Mesenchymal stem cell (in vitro differentiated cells and primary cell): ENCODE results near the gene VWA3B.

Experiments used
- DNase-seq: peaks from one replicate; pipeline ENCODE4 v3.0.0-alpha.2; 2013
- H2AFZ ChIP-seq: one replicate; pipeline ENCODE4 v1.6.1; 2013; ENCODE audit warnings: low read depth, mild to moderate bottlenecking, control low read depth, inconsistent platforms, low read length, moderate library complexity
- H2AK5ac ChIP-seq: 2 replicates; pipeline ENCODE4 v1.6.1; 2013; ENCODE audit warnings: low read length, moderate library complexity, mild to moderate bottlenecking, inconsistent platforms; ENCODE audit not compliant: severe bottlenecking
- H2BK120ac ChIP-seq: one replicate; pipeline ENCODE4 v1.6.1; 2013; ENCODE audit warnings: low read depth, mild to moderate bottlenecking, inconsistent platforms, low read length, moderate library complexity
- H2BK12ac ChIP-seq, 2 experiments: one replicate each; pipeline ENCODE4 v1.6.1; 2013; ENCODE audit warnings: inconsistent platforms in 2 of 2, low read length in 2 of 2, mild to moderate bottlenecking in 2 of 2, moderate library complexity in 2 of 2, control low read depth in 1 of 2
- H2BK15ac ChIP-seq: one replicate; pipeline ENCODE4 v1.6.1; 2013; ENCODE audit warnings: mild to moderate bottlenecking, low read depth, inconsistent platforms; ENCODE audit not compliant: poor library complexity, severe bottlenecking
- H2BK5ac ChIP-seq: 2 replicates; pipeline ENCODE4 v1.6.1; 2013; ENCODE audit warnings: low read depth, mild to moderate bottlenecking, low read length, control low read depth, inconsistent platforms; ENCODE audit not compliant: poor library complexity, severe bottlenecking
- H3K14ac ChIP-seq, 2 experiments: one replicate each; pipeline ENCODE4 v1.6.1; 2013; ENCODE audit warnings: inconsistent platforms in 2 of 2, low read length in 2 of 2, control low read depth in 1 of 2, mild to moderate bottlenecking in 1 of 2, moderate library complexity in 1 of 2
- H3K18ac ChIP-seq, 2 experiments: one replicate each; pipeline ENCODE4 v1.6.1; 2013; ENCODE audit warnings: inconsistent platforms in 2 of 2, low read length in 2 of 2, control low read depth in 1 of 2, low read depth in 1 of 2, mild to moderate bottlenecking in 1 of 2
- H3K23ac ChIP-seq, 2 experiments: one replicate each; pipeline ENCODE4 v1.6.1; 2013; ENCODE audit warnings: inconsistent platforms in 2 of 2, low read length in 2 of 2, mild to moderate bottlenecking in 2 of 2, moderate library complexity in 2 of 2, control low read depth in 1 of 2
- H3K27ac ChIP-seq: 2 replicates; pipeline ENCODE4 v1.5.1; 2013; ENCODE audit warnings: mild to moderate bottlenecking, moderate library complexity, low read length, control low read depth, inconsistent platforms; ENCODE audit not compliant: poor library complexity, severe bottlenecking
- H3K27me3 ChIP-seq, 2 experiments: 2 replicates each; pipeline versions ENCODE4 v1.6.1 to v1.7.0; 2013; ENCODE audit warnings: low read length in 2 of 2, mild to moderate bottlenecking in 2 of 2, moderate library complexity in 2 of 2, control low read depth in 1 of 2, inconsistent platforms in 1 of 2; ENCODE audit not compliant: control insufficient read depth in 1 of 2, insufficient read depth in 1 of 2
- H3K36me3 ChIP-seq, 2 experiments: 2 replicates each; pipeline versions ENCODE4 v1.6.1 to v1.7.0; 2013; ENCODE audit warnings: low read length in 2 of 2, control low read depth in 1 of 2, inconsistent platforms in 1 of 2, low read depth in 1 of 2, mild to moderate bottlenecking in 1 of 2; ENCODE audit not compliant: insufficient read depth in 2 of 2, control insufficient read depth in 1 of 2
- H3K4ac ChIP-seq, 2 experiments: one replicate each; pipeline ENCODE4 v1.6.1; 2013; ENCODE audit warnings: inconsistent platforms in 2 of 2, low read length in 2 of 2, mild to moderate bottlenecking in 2 of 2, moderate library complexity in 2 of 2, control low read depth in 1 of 2, low read depth in 1 of 2
- H3K4me1 ChIP-seq: 2 replicates; pipeline ENCODE4 v1.6.1; 2013; ENCODE audit warnings: low read depth, low read length, control low read depth; ENCODE audit not compliant: control insufficient read depth, insufficient read depth
- H3K4me2 ChIP-seq: 2 replicates; pipeline ENCODE4 v1.6.1; 2013; ENCODE audit warnings: low read length, mild to moderate bottlenecking, inconsistent platforms; ENCODE audit not compliant: poor library complexity, severe bottlenecking
- H3K4me3 ChIP-seq, 2 experiments: 2 replicates each; pipeline versions ENCODE4 v1.5.1 to v1.7.0; 2013; ENCODE audit warnings: low read length in 2 of 2, mild to moderate bottlenecking in 2 of 2, control low read depth in 1 of 2, low read depth in 1 of 2; ENCODE audit not compliant: insufficient read depth in 1 of 2
- H3K79me1 ChIP-seq: replicated peaks from 2 replicates; pipeline ENCODE4 v1.6.1; 2013; ENCODE audit warnings: mild to moderate bottlenecking, control low read depth, low read length, inconsistent platforms; ENCODE audit not compliant: poor library complexity, severe bottlenecking
- H3K9ac ChIP-seq: 2 replicates; pipeline ENCODE4 v1.7.0; 2013; ENCODE audit warnings: mild to moderate bottlenecking, low read length, moderate library complexity
- H3K9me3 ChIP-seq: 2 replicates; pipeline ENCODE4 v1.7.0; 2013; ENCODE audit warnings: mild to moderate bottlenecking, low read length; ENCODE audit not compliant: control insufficient read depth
- H4K8ac ChIP-seq: one replicate; pipeline ENCODE4 v1.6.1; 2013; ENCODE audit warnings: inconsistent platforms, mild to moderate bottlenecking, low read length, moderate library complexity
- H4K91ac ChIP-seq: one replicate; pipeline ENCODE4 v1.6.1; 2013; ENCODE audit warnings: mild to moderate bottlenecking, low read length, inconsistent platforms
- WGBS: methylation state at CpG from one replicate; pipeline ENCODE4 v1.1.7; 2013; ENCODE audit warnings: mixed read lengths; 5-methylcytosine and 5-hydroxymethylcytosine counted together

Gene VWA3B

GRCh38 chr2:98327776-98328175 is 240.8 kb downstream of the VWA3B start:
- 95% methylated on average over 4 of the region's 4 CpGs for WGBS
- H2BK5ac ChIP-seq: no peak overlapping the region

GRCh38 chr2:98329549-98329948 is 242.6 kb downstream of the VWA3B start:
- H2AK5ac ChIP-seq: no peak overlapping the region
- H2BK12ac ChIP-seq: no peak overlapping the region
- H3K27ac ChIP-seq: no peak overlapping the region
- H2BK15ac ChIP-seq: no peak overlapping the region
- peaks cover 5% of the 10 kb centered on the region for H3K9me3 ChIP-seq
- no peak overlapping the region for H4K8ac ChIP-seq
- H4K91ac ChIP-seq: no peak overlapping the region
- no peaks in the 10 kb centered on the region for H3K79me1 ChIP-seq
- H2BK120ac ChIP-seq: no peak overlapping the region
- no peak overlapping the region for H2BK5ac ChIP-seq
- H3K4ac ChIP-seq: no peak overlapping the region
- H3K18ac ChIP-seq: no peak overlapping the region
- WGBS: 79% methylated on average over 4 of the region's 4 CpGs
- H3K9ac ChIP-seq: no peak overlapping the region
- no peak overlapping the region for H3K23ac ChIP-seq
- no peak overlapping the region for H2AFZ ChIP-seq
- H3K36me3 ChIP-seq: no peaks in the 10 kb centered on the region
- H3K4me3 ChIP-seq: no peak overlapping the region
- no peak for DNase-seq
- no peak overlapping the region for H3K4me2 ChIP-seq
- H3K4me1 ChIP-seq: peaks cover 5% of the 10 kb centered on the region
- no peak overlapping the region for H3K14ac ChIP-seq
- H3K27me3 ChIP-seq: no peaks in the 10 kb centered on the region

More at GRCh38 chr2:98327776-98328175, 240.8 kb downstream of the VWA3B start:
- Histone ChIP-seq H3K9ac (no peak overlapping the region), H3K27me3 (no peaks in the 10 kb centered on the region), H3K4me2 (no peak overlapping the region), H3K9me3 (peaks cover 14% of the 10 kb centered on the region), H4K8ac (no peak overlapping the region), H2AK5ac (no peak overlapping the region), H3K4me3 (no peak overlapping the region), H2BK12ac (no peak overlapping the region), H2BK120ac (no peak overlapping the region), H3K36me3 (no peaks in the 10 kb centered on the region), H3K79me1 (no peaks in the 10 kb centered on the region), H3K27ac (no peak overlapping the region), H4K91ac (no peak overlapping the region), H3K23ac (no peak overlapping the region), H3K4ac (no peak overlapping the region), H3K4me1 (no peaks in the 10 kb centered on the region), H3K18ac (no peak overlapping the region), H2BK15ac (no peak overlapping the region), H2AFZ (no peak overlapping the region), H3K14ac (no peak overlapping the region)
- DNase-seq: no peak

- Histone ChIP-seq H3K36me3 (no peaks in the 10 kb centered on the region), H3K4me1 (peaks cover 6% of the 10 kb centered on the region), H3K79me1 (no peaks in the 10 kb centered on the region), H2AFZ (no peak overlapping the region), H2BK120ac (no peak overlapping the region), H3K18ac (no peak overlapping the region), H3K4me2 (no peak overlapping the region), H2BK12ac (no peak overlapping the region), H2BK15ac (no peak overlapping the region), H2AK5ac (no peak overlapping the region), H4K8ac (no peak overlapping the region), H3K27ac (no peak overlapping the region), H3K4ac (no peak overlapping the region), H4K91ac (no peak overlapping the region), H3K27me3 (no peaks in the 10 kb centered on the region), H3K14ac (no peak overlapping the region), H3K4me3 (no peak overlapping the region), H3K9ac (no peak overlapping the region), H3K9me3 (peaks cover 2% of the 10 kb centered on the region), H2BK5ac (no peak overlapping the region), H3K23ac (no peak overlapping the region)
- no peak for DNase-seq
- 100% methylated on average over 2 of the region's 5 CpGs for WGBS
These were observed 246.0 kb downstream of the VWA3B start for GRCh38 chr2:98332989-98333388.

- peak overlapping the region in 1 of 2 experiments; percentile 50 for H3K4me3 ChIP-seq
- peak overlapping the region in 1 of 2 experiments; percentile 26 for H3K14ac ChIP-seq
- no peaks in the 10 kb centered on the region for H3K27me3 ChIP-seq
- H3K4ac ChIP-seq: no peak overlapping the region
- H2BK15ac ChIP-seq: no peak overlapping the region
- no peak overlapping the region for H2AFZ ChIP-seq
- WGBS: 20% methylated on average over 1 of the region's 2 CpGs
- H2AK5ac ChIP-seq: no peak overlapping the region
- no peaks in the 10 kb centered on the region for H3K79me1 ChIP-seq
- H2BK5ac ChIP-seq: no peak overlapping the region
- H3K4me1 ChIP-seq: peaks cover 6% of the 10 kb centered on the region
- H3K4me2 ChIP-seq: no peak overlapping the region
- no peak overlapping the region for H4K8ac ChIP-seq
- H3K36me3 ChIP-seq: no peaks in the 10 kb centered on the region
- peak overlapping the region in 1 of 2 experiments; percentile 28 for H3K18ac ChIP-seq
- H2BK12ac ChIP-seq: peak overlapping the region in 1 of 2 experiments; percentile 51
- H3K27ac ChIP-seq: peak overlapping the region; percentile 9
- DNase-seq: no peak
- no peak overlapping the region for H4K91ac ChIP-seq
- H3K23ac ChIP-seq: peak overlapping the region in 1 of 2 experiments; percentile 48
- no peaks in the 10 kb centered on the region for H3K9me3 ChIP-seq
- H2BK120ac ChIP-seq: no peak overlapping the region
- peak overlapping the region; percentile 64 for H3K9ac ChIP-seq
These were observed 247.0 kb downstream of the VWA3B start for GRCh38 chr2:98333922-98334321.
